Peyer's patch (tissue), 4 donors: ENCODE data around the gene ASZ1. TPM values are rescaled to one million over a fixed set of nuclear protein-coding genes. Genes with fewer than 3 reads are reported as not detected.

Source experiments
- DNase-seq, 3 donors: peaks; one replicate each; pipeline ENCODE4 v3.0.0-alpha.2; 2017 to 2019
- H3K27ac ChIP-seq, 4 donors: fragments of 200-600 bp; sonication (generic); one replicate each; pipeline ENCODE4 v1.5.1; 2016 to 2019
- H3K27me3 ChIP-seq, 2 donors: fragments of 200-600 bp; sonication (generic); one replicate each; pipeline ENCODE4 v1.5.1; 2019
- H3K36me3 ChIP-seq, 3 donors: fragments of 200-600 bp; sonication (generic); one replicate each; pipeline ENCODE4 v1.5.1; 2016 to 2019
- H3K4me1 ChIP-seq, 4 donors: fragments of 200-600 bp; sonication (generic); one replicate each; pipeline ENCODE4 v1.5.1; 2016 to 2019
- H3K4me3 ChIP-seq, 4 donors: fragments of 200-600 bp; sonication (generic); 1 replicate in 3 of 4; 2 replicates in 1 of 4; pipeline ENCODE4 v1.5.1; 2016 to 2019; ENCODE audit warnings: mild to moderate bottlenecking in 1 of 4
- H3K9me3 ChIP-seq, 4 donors: fragments of 200-600 bp; sonication (generic); one replicate each; pipeline ENCODE4 v1.5.1; 2016 to 2019; ENCODE audit warnings: mild to moderate bottlenecking in 1 of 4
- POLR2A ChIP-seq, 2 donors: fragments of 450-650 bp; IDR thresholded peaks; one replicate each; pipeline ENCODE4 v1.5.1; 2017; ENCODE audit warnings: antibody characterized with exemption in 2 of 2, mild to moderate bottlenecking in 2 of 2, moderate library complexity in 2 of 2
- total RNA-seq, 4 donors: library from RNA; depleted of rRNA; stranded (reverse); fragments of >200 nt; gene quantifications; one replicate each; pipeline ENCODE4 v1.1.0, GENCODE V29; 2016
- TF ChIP-seq, protein P1 (sequence below), 6 experiments: fragments of 450-650 bp in 4 of 6; fragments of 200-600 bp in 2 of 6; sonication (generic) in 1 of 6; IDR thresholded peaks; one replicate each; pipeline ENCODE4 v1.5.1; 2017 to 2019; ENCODE audit warnings: antibody characterized with exemption in 6 of 6, mild to moderate bottlenecking in 3 of 6, moderate library complexity in 1 of 6

The ASZ1 gene
- total RNA-seq, 4 donors from 2014 or later: not detected

DNA sequence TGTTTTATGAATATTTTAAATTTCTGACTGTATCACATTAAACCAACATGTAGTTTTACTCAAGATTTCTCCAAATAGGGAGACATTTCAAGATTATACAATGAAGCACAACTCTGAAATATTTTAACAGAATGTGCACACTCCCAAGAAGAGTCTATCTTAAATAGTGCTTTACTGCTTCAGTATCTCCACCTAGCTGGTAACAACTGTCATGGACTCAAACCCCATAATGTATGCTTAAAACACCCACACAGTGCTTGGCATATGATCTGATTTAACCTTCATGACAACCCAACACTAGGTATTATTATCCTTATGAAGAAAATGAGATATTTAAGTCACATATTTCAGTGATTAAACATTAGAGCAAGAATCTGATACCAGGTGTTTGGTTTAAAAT lies 45.9 kb downstream of the ASZ1 start:
- Histone ChIP-seq H3K4me1 (no peaks in the 10 kb centered on the region), H3K4me3 (no peak overlapping the region), H3K36me3 (no peaks in the 10 kb centered on the region), H3K9me3 (no peaks in the 10 kb centered on the region), H3K27ac (no peak overlapping the region), H3K27me3 (no peaks in the 10 kb centered on the region)
- no peak for DNase-seq
- TF ChIP-seq, protein P1, sequence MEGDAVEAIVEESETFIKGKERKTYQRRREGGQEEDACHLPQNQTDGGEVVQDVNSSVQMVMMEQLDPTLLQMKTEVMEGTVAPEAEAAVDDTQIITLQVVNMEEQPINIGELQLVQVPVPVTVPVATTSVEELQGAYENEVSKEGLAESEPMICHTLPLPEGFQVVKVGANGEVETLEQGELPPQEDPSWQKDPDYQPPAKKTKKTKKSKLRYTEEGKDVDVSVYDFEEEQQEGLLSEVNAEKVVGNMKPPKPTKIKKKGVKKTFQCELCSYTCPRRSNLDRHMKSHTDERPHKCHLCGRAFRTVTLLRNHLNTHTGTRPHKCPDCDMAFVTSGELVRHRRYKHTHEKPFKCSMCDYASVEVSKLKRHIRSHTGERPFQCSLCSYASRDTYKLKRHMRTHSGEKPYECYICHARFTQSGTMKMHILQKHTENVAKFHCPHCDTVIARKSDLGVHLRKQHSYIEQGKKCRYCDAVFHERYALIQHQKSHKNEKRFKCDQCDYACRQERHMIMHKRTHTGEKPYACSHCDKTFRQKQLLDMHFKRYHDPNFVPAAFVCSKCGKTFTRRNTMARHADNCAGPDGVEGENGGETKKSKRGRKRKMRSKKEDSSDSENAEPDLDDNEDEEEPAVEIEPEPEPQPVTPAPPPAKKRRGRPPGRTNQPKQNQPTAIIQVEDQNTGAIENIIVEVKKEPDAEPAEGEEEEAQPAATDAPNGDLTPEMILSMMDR (IDR thresholded peaks at IDR 0.05): no peak
- TF ChIP-seq POLR2A (IDR thresholded peaks at IDR 0.05): no peak

DNA sequence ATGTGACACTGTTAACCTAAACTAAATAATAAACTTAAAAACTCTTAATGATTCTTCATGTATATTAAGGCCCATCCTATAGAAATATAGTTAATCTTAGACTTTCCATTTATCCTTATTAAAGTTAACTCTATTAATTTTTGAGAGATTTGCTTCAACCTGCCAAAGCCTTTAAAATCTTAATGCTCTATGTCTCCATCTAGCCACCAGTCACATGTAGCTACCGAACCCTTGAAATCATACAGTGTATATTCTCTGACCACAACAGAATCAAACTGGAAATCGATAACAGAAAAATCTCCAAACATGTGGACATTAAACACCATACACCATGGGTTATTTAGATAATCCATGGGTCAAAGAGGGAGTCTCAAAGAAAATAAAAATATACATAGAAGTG lies 51.9 kb downstream of the ASZ1 start:
- H3K9me3 ChIP-seq: no peaks in the 10 kb centered on the region

DNA sequence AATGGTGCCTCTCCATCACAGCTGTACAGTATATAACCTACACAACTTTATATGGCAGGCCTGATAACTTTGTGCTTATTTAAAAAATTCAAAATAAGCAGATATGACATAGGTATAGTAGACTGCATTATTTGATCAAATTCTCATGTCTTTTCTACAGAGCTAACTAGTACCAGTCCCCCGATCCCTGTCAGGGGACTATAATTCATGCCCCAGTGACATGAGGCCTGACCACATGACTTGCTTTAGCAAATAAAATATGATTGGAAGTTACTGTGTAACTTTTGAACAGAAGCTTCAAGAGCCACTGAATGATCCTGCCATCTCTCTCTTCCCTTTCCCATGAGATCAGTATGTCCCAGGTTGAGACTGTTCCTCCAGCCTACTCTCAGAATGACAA lies 55.2 kb downstream of the ASZ1 start:
- Histone ChIP-seq H3K4me3 (no peak overlapping the region), H3K4me1 (no peaks in the 10 kb centered on the region), H3K9me3 (no peaks in the 10 kb centered on the region), H3K36me3 (no peaks in the 10 kb centered on the region), H3K27me3 (no peaks in the 10 kb centered on the region), H3K27ac (no peak overlapping the region)
- TF ChIP-seq, protein P1 (IDR thresholded peaks at IDR 0.05): no peak
- TF ChIP-seq POLR2A (IDR thresholded peaks at IDR 0.05): no peak
- DNase-seq: no peak

More for the DNA sequence above, 51.9 kb downstream of the ASZ1 start:
- Histone ChIP-seq H3K27me3 (no peaks in the 10 kb centered on the region), H3K27ac (no peak overlapping the region), H3K4me1 (no peaks in the 10 kb centered on the region), H3K4me3 (no peak overlapping the region), H3K36me3 (no peaks in the 10 kb centered on the region)
- no peak for TF ChIP-seq POLR2A (IDR thresholded peaks at IDR 0.05)
- TF ChIP-seq, protein P1 (IDR thresholded peaks at IDR 0.05): no peak
- DNase-seq: no peak

DNA sequence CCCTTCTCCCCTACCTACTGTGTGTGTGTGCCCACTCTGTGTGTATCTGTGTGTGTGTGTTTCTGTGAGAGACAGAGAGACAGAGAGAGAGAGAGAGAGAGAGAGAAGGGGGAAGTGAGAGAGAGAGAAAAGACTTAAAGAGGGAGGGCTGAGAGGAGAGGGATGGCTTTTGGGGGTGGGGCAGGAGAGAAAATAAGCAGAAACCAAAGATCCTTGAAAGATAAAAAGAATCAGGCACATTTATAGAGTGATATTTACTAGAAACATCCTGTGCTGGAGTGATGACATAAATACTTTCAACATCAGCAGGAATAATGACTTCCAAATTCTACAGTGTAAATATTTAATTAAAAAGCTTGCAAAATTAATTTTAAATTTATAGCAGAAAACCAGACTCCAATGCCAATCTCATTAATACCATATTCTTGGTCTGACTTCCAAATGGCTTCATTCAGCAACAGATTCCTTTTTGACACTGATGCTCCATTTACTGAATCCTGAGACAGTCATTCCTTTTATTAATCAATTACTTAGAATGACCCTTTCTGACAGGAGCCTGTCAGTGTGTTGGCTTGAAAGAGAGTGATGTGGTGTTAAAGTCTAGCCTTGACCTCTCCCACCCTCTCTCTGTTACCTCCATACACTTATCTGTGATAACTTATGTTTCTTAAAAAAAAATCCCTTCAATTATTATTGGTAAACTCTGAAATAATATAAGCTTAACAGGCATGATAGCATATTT lies 62.8 kb downstream of the ASZ1 start:
- no peak for TF ChIP-seq POLR2A (IDR thresholded peaks at IDR 0.05)
- Histone ChIP-seq H3K36me3 (no peaks in the 10 kb centered on the region), H3K4me3 (no peak overlapping the region), H3K27ac (no peak overlapping the region), H3K9me3 (no peaks in the 10 kb centered on the region), H3K27me3 (no peaks in the 10 kb centered on the region), H3K4me1 (no peaks in the 10 kb centered on the region)
- DNase-seq: no peak

DNA sequence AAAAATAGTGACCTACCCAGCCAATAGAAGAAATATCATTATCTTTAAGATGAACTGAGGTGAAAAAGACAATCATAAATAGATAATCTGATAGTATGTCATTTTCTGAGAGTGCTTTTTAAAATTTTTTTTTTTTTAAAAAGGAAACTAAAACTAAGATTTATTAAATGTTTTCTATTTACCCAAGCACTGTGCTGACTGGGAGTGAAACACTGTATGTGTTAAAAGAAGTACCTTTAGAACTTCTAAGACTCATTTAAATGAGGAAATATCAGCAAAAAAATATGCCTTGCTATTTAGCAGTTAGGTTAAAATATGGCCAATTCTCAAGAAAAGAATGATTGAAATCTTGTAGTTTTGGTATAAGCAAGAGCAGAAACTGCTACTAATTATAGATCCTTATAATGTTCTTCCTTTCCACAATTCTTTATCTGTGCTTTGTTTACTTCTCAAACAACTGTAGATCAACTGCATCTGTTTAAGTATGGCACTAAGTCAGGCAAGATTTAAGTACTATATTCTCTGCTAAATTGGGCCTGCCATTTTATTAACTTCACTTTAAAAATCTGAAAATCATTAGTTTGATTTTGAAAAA lies 64.9 kb downstream of the ASZ1 start:
- DNase-seq: no peak
- H3K36me3 ChIP-seq: no peaks in the 10 kb centered on the region
- no peak overlapping the region for H3K4me3 ChIP-seq
- no peaks in the 10 kb centered on the region for H3K4me1 ChIP-seq
- H3K9me3 ChIP-seq: no peaks in the 10 kb centered on the region
- no peak for TF ChIP-seq POLR2A (IDR thresholded peaks at IDR 0.05)
- TF ChIP-seq, protein P1 (IDR thresholded peaks at IDR 0.05): no peak
- no peaks in the 10 kb centered on the region for H3K27me3 ChIP-seq
- no peak overlapping the region for H3K27ac ChIP-seq

DNA sequence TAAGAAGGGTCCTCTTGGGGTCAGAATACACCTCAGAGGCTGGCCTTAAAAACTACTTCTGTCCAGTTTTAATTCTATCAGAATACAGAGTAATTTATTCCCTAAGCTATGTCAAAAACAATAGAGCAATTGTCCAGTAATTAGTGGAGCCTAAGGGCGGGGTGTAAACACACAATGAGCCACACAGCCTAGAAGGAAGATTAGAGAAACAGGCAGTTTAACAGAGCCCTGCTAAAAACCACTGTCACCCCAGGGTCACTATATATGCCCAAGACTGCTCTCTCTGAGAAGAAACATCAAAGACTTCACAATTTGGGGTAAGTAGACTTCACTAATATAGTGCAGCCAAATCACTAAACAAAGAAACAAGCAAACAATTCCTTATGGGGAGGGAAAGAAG lies 77.3 kb downstream of the ASZ1 start:
- no peak overlapping the region for H3K4me3 ChIP-seq
- DNase-seq: no peak
- H3K27ac ChIP-seq: no peak overlapping the region
- H3K27me3 ChIP-seq: no peaks in the 10 kb centered on the region
- no peaks in the 10 kb centered on the region for H3K9me3 ChIP-seq
- no peak for TF ChIP-seq POLR2A (IDR thresholded peaks at IDR 0.05)
- TF ChIP-seq, protein P1 (IDR thresholded peaks at IDR 0.05): no peak
- no peaks in the 10 kb centered on the region for H3K36me3 ChIP-seq
- no peaks in the 10 kb centered on the region for H3K4me1 ChIP-seq
